ENCODE results near the gene CLIC6. TPM values are rescaled to one million over a fixed set of nuclear protein-coding genes. Genes with fewer than 3 reads are reported as not detected.

Gene CLIC6
- total RNA-seq, 1 donor from 2014 or later: 1.3 TPM

GRCh38 chr21:34730194-34730593 is 61.4 kb downstream of the CLIC6 start:
- no peak for DNase-seq (ENCODE audit: low read depth)
- no peak overlapping the region for H3K4me3 ChIP-seq (ENCODE audit: low read depth, low read length)
- TF ChIP-seq, protein P1, sequence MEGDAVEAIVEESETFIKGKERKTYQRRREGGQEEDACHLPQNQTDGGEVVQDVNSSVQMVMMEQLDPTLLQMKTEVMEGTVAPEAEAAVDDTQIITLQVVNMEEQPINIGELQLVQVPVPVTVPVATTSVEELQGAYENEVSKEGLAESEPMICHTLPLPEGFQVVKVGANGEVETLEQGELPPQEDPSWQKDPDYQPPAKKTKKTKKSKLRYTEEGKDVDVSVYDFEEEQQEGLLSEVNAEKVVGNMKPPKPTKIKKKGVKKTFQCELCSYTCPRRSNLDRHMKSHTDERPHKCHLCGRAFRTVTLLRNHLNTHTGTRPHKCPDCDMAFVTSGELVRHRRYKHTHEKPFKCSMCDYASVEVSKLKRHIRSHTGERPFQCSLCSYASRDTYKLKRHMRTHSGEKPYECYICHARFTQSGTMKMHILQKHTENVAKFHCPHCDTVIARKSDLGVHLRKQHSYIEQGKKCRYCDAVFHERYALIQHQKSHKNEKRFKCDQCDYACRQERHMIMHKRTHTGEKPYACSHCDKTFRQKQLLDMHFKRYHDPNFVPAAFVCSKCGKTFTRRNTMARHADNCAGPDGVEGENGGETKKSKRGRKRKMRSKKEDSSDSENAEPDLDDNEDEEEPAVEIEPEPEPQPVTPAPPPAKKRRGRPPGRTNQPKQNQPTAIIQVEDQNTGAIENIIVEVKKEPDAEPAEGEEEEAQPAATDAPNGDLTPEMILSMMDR (conservative IDR thresholded peaks at IDR 0.05; ENCODE audit: low read depth, low read length): no peak

GRCh38 chr21:34730756-34731445 is 62.1 kb downstream of the CLIC6 start:
- DNase-seq (ENCODE audit: low read depth): no peak
- H3K4me3 ChIP-seq (ENCODE audit: low read depth, low read length): no peak overlapping the region
- TF ChIP-seq, protein P1 (conservative IDR thresholded peaks at IDR 0.05; ENCODE audit: low read depth, low read length): no peak

GRCh38 chr21:34732388-34732821 is 63.6 kb downstream of the CLIC6 start:
- TF ChIP-seq, protein P1 (conservative IDR thresholded peaks at IDR 0.05; ENCODE audit: low read depth, low read length): no peak
- no peak for DNase-seq (ENCODE audit: low read depth)
- no peak overlapping the region for H3K4me3 ChIP-seq (ENCODE audit: low read depth, low read length)

DNA sequence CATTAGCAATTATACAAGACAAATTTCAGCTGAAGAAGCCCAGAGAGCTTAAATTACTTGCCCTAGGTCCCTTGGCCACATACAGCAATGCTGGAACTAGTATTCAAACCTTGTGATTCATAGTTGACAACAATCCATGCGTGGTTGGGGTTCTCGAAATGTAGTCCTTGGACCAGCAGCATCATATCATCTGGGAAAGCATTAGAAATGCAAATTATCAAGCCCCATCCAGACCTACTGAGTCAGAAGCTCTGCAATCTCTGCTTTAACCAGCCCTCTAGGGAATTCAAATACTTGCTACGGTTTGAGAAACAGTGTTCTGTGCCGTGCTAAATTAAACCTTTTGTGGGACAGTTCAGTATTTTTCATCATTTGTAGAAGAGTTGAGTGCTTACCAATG is 65.1 kb downstream of the CLIC6 start:
- H3K4me3 ChIP-seq (ENCODE audit: low read depth, low read length): no peak overlapping the region
- TF ChIP-seq, protein P1 (conservative IDR thresholded peaks at IDR 0.05; ENCODE audit: low read depth, low read length): no peak
- DNase-seq (ENCODE audit: low read depth): no peak

- H3K4me3 ChIP-seq (ENCODE audit: low read depth, low read length): no peak overlapping the region
- no peak for DNase-seq (ENCODE audit: low read depth)
- TF ChIP-seq, protein P1 (conservative IDR thresholded peaks at IDR 0.05; ENCODE audit: low read depth, low read length): no peak
Observed at GRCh38 chr21:34734696-34735095, 65.9 kb downstream of the CLIC6 start.

- TF ChIP-seq, protein P1 (conservative IDR thresholded peaks at IDR 0.05; ENCODE audit: low read depth, low read length): no peak
- no peak for DNase-seq (ENCODE audit: low read depth)
- H3K4me3 ChIP-seq (ENCODE audit: low read depth, low read length): no peak overlapping the region
Observed at GRCh38 chr21:34736116-34736874, 67.5 kb downstream of the CLIC6 start.
